ELR (cell line): ENCODE measurements around the gene NFATC2.

Experiments
- DNase-seq: peaks from one replicate; pipeline ENCODE4 v3.0.0-alpha.2; 2015; ENCODE audit warnings: low read depth

The NFATC2 gene

GRCh38 chr20:51542571-51543421 lies at the start of gene NFATC2:
Gene NFATC2, minus strand, starts transcription at chr20:51542719. Its CDS starts 220 bp downstream, at chr20:51542499.
- DNase-seq, result no peak

- no peak for DNase-seq
These were observed 49.4 kb upstream of the NFATC2 start for GRCh38 chr20:51591871-51592270.

GRCh38 chr20:51588762-51589161 lies 46.2 kb upstream of the NFATC2 start:
- DNase-seq, result no peak

- no peak for DNase-seq
These were observed 44.6 kb upstream of the NFATC2 start for GRCh38 chr20:51587145-51587544.

GRCh38 chr20:51586005-51586440 lies 43.5 kb upstream of the NFATC2 start:
- peak; percentile 92 for DNase-seq

GRCh38 chr20:51585148-51585547 lies 42.6 kb upstream of the NFATC2 start:
- no peak for DNase-seq

GRCh38 chr20:51584737-51585136 lies 42.2 kb upstream of the NFATC2 start:
- no peak for DNase-seq

GRCh38 chr20:51584116-51584515 lies 41.6 kb upstream of the NFATC2 start:
- DNase-seq, result no peak

- no peak for DNase-seq
These were observed 41.0 kb upstream of the NFATC2 start for GRCh38 chr20:51583499-51583898.

GRCh38 chr20:51583073-51583472 lies 40.6 kb upstream of the NFATC2 start:
- no peak for DNase-seq

GRCh38 chr20:51581571-51581970 lies 39.1 kb upstream of the NFATC2 start:
- DNase-seq, result no peak

- DNase-seq, result peak; percentile 89
These were observed 36.6 kb upstream of the NFATC2 start for GRCh38 chr20:51579137-51579536.

GRCh38 chr20:51578145-51578459 lies 35.6 kb upstream of the NFATC2 start:
- no peak for DNase-seq

- no peak for DNase-seq
These were observed 35.1 kb upstream of the NFATC2 start for GRCh38 chr20:51577432-51578144.

- no peak for DNase-seq
These were observed 33.0 kb upstream of the NFATC2 start for GRCh38 chr20:51575486-51575885.

GRCh38 chr20:51574248-51575033 lies 31.9 kb upstream of the NFATC2 start:
- DNase-seq, result peak; percentile 65

- DNase-seq, result no peak
These were observed 31.2 kb upstream of the NFATC2 start for GRCh38 chr20:51573576-51574243.

GRCh38 chr20:51571460-51571794 lies 28.9 kb upstream of the NFATC2 start:
- no peak for DNase-seq

GRCh38 chr20:51570739-51571459 lies 28.4 kb upstream of the NFATC2 start:
- peak; percentile 15 for DNase-seq

- peak; percentile 68 for DNase-seq
These were observed 27.6 kb upstream of the NFATC2 start for GRCh38 chr20:51569815-51570738.
